ENCODE data around the gene ANGPTL4.

DNA sequence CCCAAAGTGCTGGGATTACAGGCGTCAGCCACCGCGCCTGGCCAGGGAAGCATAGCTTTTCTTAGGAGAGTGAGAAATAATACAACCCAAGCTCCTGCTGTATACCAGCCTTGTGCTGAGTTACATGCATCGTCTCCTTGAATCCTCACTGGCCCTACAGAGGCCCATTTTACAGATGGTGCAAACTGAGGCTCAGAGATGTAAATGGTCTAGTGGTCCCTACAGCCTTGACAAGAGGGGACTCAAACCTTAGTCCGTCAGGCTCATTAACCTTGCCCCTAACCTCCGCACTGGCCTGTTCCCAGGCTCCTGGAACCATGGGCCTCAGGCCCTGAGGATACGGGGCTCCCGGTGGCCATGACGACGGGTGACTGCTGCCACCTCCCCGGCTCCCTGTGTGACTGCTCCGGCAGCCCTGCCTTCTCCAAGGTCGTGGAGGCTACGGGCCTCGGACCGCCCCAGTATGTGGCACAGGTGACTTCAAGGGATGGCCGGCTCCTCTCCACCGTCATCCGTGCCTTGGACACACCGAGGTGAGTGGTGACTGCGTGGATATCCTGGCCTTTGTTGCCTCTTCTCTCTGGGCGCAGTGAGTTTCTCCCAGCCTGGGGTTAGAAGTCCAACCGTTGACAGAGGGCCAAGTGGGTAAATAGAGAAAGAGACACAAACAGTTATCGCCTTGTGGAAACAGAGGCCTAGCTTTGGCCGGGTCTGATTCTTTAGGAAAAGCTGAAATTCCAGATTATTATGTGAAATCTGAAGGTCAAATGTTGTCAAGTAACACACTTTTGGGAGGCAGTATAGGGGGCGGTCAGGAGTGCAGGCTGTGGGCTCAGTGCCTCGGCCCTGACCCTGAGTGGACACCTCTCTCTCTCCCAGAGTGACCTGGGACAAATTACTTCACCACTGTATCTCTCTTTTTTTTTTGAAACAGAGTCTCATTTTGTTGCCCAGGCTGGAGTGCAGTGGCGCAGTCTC, 57.8 kb downstream of the ANGPTL4 start:
- TF ChIP-seq HOXA3 (CRISPR knock-in tag; IDR thresholded peaks at IDR 0.05): peak; percentile 47
- no peak for TF ChIP-seq GPN1 (CRISPR knock-in tag; IDR thresholded peaks at IDR 0.05; ENCODE audit: borderline replicate concordance)
- no peak for TF ChIP-seq POLR2AphosphoS5 (IDR thresholded peaks at IDR 0.05; ENCODE audit: low read depth, low read length)
- TF ChIP-seq, protein P1, sequence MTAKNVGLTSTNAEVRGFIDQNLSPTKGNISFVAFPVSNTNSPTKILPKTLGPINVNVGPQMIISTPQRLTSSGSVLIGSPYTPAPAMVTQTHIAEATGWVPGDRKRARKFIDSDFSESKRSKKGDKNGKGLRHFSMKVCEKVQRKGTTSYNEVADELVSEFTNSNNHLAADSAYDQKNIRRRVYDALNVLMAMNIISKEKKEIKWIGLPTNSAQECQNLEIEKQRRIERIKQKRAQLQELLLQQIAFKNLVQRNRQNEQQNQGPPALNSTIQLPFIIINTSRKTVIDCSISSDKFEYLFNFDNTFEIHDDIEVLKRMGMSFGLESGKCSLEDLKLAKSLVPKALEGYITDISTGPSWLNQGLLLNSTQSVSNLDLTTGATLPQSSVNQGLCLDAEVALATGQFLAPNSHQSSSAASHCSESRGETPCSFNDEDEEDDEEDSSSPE (CRISPR knock-in tag; IDR thresholded peaks at IDR 0.05): no peak
- TF ChIP-seq, protein P2, sequence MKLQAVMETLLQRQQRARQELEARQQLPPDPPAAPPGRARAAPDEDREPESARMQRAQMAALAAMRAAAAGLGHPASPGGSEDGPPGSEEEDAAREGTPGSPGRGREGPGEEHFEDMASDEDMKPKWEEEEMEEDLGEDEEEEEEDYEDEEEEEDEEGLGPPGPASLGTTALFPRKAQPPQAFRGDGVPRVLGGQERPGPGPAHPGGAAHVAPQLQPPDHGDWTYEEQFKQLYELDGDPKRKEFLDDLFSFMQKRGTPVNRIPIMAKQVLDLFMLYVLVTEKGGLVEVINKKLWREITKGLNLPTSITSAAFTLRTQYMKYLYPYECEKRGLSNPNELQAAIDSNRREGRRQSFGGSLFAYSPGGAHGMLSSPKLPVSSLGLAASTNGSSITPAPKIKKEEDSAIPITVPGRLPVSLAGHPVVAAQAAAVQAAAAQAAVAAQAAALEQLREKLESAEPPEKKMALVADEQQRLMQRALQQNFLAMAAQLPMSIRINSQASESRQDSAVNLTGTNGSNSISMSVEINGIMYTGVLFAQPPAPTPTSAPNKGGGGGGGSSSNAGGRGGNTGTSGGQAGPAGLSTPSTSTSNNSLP (IDR thresholded peaks at IDR 0.05; ENCODE audit: low read depth, low read length): no peak
- no peak for TF ChIP-seq MAFK (conservative IDR thresholded peaks at IDR 0.05 in 1 of 2, IDR thresholded peaks at IDR 0.05 in 1 of 2; ENCODE audit: low read length in 2 of 2)
- no peak for TF ChIP-seq ATF7 (IDR thresholded peaks at IDR 0.05)
- TF ChIP-seq ATF7 (CRISPR knock-in tag; IDR thresholded peaks at IDR 0.05): no peak
- no peak for TF ChIP-seq SUZ12 (IDR thresholded peaks at IDR 0.05; ENCODE audit: low read depth, low read length)
- TF ChIP-seq, protein P3, sequence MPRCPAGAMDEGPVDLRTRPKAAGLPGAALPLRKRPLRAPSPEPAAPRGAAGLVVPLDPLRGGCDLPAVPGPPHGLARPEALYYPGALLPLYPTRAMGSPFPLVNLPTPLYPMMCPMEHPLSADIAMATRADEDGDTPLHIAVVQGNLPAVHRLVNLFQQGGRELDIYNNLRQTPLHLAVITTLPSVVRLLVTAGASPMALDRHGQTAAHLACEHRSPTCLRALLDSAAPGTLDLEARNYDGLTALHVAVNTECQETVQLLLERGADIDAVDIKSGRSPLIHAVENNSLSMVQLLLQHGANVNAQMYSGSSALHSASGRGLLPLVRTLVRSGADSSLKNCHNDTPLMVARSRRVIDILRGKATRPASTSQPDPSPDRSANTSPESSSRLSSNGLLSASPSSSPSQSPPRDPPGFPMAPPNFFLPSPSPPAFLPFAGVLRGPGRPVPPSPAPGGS (CRISPR knock-in tag; IDR thresholded peaks at IDR 0.05): no peak
